ENCODE data around the gene CCDC92.

- TF ChIP-seq POLR2A (IDR thresholded peaks at IDR 0.05) (no peak), CTCF (IDR thresholded peaks at IDR 0.05) (no peak)
These were observed 77.2 kb downstream of the CCDC92 start for GRCh38 chr12:123895451-123895850.
